Stimulated activated CD4-positive, alpha-beta T cell treated with anti-CD3 and anti-CD28 coated beads, Interleukin-2, amount 100 ng/mL, for 4 hours (primary cell): ENCODE data around the gene IL1RAPL1.

Experiments
- DNase-seq: peaks from one replicate; pipeline ENCODE4 v3.0.0-alpha.2; 2020; ENCODE audit warnings: low read depth

Gene IL1RAPL1

DNA sequence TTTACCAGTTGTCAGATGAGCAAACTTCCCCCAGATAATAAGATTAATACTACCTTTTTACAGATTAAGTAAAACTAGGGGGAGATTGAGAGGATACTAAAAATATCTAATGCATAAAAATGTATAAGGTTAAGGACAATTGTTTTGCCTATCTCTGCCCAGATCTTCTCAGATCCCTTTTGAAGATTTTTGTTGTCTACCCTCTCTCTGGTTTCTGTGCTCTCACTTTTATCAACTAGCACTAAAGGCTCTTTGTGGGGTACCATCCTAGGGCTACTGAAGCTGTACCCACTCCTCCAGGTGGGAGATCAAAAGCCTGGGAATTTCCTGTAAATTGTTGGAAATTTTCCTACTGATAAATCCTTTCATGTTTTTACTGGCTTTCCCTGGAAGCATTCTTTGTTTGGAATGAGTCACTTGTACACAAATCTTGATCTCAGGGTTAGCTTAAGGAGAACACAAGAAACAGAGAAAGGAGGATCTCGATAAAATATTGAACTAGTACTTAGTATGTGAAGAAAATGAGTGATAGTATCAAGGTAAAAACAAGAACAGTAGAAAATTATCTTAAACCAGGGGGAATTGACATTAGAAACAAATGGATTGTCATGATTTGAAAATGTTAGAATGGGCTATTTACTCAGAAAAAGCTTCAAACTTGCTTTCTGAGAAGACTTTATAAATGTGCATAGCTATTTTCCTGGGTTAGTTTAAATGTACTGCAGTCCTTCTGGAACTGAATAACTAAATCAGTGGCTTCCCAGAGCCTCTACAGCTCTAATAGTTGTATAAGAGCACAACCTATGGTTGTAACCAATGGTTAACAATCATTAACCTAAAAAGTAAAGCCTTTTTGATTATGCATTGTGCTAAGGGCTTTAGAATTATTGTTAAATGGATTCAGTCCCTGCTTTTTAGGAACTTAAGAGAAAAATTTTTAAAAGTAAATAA lies 948.2 kb downstream of the IL1RAPL1 start:
- DNase-seq, result no peak

DNA sequence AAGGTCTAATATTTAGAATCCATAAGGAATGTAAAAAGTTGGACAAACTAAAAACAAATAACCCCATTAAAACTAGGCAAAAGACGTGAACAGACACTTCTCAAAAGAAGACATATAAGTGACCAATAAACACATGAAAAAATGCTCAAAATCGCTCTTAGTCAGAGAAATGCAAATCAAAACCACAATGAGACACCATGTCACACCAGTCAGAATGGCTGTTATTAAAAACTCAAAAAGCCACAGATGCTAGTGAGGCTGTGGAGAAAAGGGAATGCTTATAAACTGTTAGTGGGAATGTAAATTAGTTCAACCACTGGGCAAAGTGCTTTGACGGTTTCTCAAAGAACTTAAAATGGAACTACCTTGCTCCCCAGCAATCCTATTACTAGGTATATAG lies 953.8 kb downstream of the IL1RAPL1 start:
- no peak for DNase-seq

DNA sequence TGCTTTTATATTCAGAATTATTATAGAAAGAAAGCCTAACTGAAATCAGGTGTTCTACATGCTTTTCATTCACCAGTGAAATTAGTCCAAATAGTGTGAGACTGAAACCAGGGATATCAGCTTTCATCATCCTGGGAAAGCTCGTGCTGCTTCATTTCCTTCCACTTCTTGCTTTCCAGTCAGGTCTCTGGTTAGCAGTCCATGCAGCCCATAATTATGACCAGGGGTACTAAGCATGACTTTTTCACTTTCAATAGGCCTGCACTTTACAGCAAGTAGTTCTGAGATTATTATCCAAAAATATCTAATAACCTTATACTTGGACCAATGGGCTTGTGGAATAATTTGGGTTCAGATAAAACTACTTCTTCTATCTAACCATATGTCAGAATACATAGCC lies 954.9 kb downstream of the IL1RAPL1 start:
- no peak for DNase-seq

DNA sequence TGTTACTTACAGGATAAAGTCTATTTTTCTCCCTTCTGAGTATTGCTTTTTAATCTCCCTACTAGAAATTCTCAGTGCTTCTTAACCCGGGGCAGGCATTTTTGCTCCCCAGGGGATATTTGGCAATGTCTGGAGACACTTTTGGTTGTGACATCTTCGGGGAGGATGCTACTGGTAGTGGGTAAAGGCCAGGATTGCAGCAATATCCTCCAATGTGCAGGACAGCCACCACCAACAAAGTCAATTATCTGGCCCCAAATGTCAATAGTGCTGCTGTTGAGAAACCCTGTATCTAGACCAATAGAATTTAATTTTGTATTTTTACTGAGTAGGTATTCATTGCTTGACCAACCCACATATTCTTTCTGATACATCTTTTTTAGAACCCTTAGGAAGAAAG lies 958.6 kb downstream of the IL1RAPL1 start:
- no peak for DNase-seq

DNA sequence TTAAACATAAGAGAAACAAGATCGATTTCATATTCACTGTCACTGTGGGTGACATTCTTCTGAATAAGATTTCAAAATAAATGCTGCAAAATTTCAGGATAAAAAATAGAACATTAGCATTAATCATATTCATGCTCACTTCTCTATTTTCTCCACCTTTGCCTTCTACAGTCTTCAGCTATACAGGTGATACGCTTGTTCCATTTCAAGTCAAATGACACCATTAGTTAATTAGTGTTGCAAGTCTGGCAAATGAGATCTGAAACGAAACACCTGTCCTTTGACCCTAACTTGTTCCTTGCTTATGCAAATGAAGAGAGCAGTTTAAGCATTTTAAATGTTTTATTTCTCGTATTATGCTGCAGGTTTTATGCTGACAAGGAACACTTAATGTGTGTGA lies 960.6 kb downstream of the IL1RAPL1 start:
- DNase-seq, result no peak

DNA sequence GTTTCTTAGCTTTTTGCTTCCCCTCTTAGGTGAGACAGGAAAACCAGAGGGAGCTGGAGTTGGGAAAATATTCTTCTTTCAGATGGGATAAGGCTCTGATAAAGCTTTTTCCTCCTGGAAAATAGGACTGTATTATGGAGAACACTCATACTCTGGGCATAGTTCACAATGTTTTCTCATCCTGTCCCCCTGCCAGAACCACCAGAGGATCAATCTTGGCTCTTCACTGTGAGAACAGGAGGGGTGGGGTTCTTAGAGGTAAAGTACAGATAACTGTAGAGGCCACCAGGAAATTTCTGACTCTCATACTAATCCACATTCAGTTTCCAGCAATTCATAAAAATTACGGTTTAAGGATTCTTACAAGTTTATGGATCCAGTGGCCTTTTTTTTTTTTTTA lies 966.3 kb downstream of the IL1RAPL1 start:
- DNase-seq, result no peak

DNA sequence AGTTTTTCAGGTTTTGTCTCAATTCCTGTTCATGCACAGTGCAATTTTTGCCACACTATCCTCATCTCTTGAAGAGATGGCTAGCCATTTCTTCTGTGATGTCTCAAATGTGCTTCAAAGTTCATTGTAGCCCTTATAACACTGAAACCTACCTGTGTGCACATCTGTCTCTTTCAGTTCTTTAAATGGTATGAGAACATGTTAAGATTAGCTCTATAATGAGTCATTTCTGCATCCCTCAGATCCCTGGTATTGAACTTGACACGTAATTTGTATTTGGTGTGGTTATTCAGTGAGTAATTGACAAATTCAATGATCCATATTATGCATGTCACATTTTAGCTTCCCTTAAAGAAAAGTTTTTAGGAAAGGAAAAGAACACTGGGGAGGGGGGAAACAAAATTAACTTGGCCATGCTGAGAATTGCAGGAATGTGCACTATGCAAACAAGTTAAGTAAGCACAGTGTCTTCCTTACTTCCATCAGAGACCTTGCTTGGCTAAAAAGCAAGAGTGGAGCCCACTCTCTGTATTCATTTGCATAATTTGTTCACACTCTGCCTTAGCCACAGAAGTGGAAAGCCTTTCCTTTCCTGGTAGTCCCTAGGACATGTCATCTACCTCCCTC lies 968.3 kb downstream of the IL1RAPL1 start:
- no peak for DNase-seq

DNA sequence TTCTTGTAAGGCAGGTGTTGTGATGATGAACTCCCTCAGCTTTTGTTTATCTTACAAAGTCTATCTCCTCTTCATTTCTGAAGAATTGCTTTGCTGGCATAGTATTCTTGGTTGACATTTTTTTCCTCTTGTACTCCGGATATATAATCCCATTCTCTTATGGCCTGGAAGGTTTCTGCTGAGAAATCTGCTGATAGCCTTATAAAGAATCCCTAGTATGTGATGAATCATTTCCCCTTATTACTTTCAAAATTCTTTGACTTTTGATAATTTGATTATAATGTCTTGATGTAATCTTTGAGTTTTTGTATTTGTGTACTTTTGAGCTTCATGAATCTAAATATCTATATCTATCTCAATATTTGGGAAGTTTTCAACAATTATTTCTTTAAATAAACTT lies 972.8 kb downstream of the IL1RAPL1 start:
- DNase-seq, result no peak

DNA sequence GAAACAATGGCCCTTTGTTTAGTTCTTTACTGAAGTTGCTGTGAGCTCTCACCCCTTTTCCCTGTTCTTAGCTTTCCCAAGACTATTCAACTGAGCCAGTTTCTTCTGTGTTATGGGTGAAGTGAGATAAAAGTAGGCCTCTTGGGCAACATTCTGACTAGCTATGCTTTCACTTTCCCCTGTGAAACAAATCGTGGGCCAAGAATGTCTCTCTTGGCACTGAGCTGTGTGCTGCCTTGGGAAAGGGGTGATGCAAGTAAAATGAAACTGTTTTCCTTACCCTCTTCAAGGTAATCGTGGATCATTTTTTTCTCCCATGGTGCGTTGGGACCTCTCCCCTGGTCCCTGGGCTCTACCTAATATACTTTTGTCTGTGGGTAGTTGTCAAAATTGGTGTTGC lies 974.2 kb downstream of the IL1RAPL1 start:
- DNase-seq, result no peak

DNA sequence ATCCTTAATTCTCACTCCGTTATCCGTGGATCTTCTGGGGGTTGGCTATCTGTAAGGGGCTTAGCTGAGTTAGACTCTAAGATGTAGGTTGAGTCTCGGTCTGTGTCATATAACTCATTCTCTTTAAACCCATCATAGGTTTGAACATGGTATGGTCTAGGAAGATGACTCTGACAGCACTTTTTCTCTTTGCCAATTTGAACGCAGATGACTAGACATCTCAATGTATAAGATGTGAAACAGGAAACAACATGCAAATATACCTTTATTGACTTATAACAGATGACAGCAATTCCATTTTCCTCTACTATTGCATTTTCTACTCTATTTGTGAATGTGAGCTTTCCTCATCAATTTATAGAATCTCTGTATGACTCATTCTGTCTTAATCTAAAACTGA lies 993.3 kb downstream of the IL1RAPL1 start:
- no peak for DNase-seq

DNA sequence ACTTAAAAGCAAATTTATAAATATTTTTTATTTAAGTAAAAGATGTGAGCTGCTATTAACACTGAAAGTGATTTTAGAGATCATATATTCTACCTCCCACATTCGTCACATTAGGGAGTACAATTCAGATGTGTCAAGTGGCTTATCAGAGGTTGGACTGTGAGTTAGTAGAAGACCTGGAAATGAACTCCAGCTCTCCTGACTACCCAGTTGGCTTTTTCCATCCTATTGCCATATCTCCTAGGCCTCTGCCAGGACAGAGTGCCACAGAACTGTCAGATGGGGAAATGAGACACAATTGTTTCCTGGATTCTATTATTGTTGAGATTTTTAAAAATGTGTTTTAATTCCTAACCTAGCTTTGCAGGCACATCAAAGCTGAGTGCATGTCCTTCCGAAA lies 994.0 kb downstream of the IL1RAPL1 start:
- DNase-seq, result no peak

DNA sequence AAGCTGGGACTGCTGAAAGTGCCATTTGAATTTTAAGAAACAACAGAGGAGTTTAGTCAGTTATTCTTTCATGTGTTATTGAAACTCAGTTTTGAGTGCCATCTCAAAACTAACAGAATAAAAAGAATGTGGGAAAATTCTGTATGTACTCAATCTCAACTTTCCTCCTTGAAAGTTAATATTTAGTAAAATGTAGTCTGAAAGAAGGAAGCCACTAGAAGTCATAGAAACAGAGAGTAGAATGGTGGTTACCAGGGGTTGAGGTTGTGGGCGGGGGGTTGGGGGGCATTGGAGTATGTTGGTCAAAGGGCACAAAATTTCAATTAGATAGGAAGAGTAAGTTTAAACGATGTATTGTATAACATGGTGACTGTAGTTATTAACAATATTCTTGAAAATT lies 999.9 kb downstream of the IL1RAPL1 start:
- no peak for DNase-seq

DNA sequence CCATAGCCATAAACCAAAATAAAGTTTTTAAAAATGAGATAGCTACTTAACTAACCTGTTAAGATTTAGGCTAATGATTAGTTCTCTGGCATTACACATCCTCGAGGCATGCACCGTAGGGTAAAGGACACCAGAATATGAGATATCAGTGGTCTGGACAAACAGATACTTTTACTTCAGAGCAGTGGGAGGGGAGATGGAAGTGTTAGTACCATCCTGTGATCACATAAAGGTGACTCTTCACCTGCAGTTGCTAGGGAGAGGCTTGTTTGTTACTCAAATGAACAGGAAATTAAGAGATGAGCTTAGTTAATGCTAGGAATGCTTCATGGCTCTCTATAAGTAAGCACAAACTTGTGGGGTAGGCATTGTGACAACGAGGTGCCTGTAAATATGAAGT lies 1003.7 kb downstream of the IL1RAPL1 start:
- no peak for DNase-seq

DNA sequence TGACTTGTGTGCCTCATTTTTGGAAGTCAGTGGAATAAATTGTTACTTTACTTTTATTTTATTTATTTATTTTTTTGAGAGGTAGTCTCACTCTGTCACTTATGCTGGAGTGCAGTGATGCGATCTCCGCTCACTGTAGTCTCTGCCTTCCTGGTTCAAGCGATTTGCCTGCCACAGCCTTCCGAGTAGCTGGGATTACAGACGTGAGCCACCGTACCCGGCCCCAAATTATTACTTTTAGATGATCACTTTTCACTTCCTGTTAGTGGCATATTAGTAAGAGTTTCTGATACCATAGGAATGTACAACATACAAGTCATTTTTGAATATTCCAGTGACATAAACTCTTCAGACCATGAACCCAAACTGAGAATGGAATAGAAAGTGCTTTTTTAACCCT lies 1017.1 kb downstream of the IL1RAPL1 start:
- no peak for DNase-seq

DNA sequence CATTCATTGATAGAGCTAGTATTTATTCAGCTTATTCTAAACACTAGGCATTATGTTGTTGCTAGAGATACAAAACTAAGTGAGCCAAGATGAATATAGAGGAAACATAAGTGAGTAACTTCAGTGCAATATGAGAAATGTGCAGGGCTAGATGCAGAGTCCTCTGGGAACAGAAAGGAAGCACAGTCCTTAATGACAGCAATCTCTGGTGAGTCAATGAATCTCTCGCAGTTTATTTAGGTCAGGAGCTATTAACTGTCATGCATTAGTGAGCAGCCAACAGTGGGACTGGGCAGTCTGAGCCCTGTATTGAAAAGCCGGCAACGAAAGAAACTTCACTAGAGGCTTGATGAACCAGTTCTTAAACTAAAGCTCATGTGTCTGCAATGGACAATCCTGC lies 1030.0 kb downstream of the IL1RAPL1 start:
- no peak for DNase-seq

DNA sequence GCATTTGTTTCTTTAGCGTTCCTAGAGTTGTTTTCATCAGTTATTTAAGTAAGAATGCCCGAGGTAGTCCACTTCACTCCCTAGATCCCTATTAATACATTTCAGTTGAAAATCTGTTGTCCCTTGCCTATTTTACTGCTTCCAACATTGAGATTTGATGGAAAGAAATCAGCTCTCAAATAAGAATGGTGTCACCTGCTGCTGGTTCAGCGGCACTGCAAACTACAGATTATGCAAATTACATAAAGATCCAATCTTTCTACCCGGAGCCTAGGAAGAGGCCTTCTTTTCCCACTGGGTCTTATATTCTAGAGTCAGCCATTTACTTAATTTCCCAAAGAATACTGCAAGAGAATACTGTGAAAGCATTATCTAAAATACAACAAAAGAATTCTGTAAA lies 1030.5 kb downstream of the IL1RAPL1 start:
- no peak for DNase-seq

DNA sequence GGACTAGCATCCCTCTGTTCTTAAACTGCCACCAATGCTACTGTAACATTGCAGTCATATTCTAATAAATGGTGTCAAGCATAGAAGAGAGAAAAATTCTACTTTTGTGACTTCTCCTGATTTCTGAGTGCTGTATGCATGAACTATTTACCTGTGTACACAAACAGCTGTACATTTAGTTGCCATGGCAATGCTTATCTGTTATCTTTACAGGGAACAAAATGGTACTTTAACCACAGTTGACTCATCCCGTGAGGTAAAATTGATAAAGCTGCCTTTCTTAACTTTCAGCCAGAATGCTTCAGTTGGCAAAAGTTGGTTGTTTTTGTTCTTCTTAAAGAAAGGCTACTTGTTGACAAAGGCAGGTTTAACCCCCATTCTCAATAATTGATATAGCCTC lies 1040.6 kb downstream of the IL1RAPL1 start:
- no peak for DNase-seq

DNA sequence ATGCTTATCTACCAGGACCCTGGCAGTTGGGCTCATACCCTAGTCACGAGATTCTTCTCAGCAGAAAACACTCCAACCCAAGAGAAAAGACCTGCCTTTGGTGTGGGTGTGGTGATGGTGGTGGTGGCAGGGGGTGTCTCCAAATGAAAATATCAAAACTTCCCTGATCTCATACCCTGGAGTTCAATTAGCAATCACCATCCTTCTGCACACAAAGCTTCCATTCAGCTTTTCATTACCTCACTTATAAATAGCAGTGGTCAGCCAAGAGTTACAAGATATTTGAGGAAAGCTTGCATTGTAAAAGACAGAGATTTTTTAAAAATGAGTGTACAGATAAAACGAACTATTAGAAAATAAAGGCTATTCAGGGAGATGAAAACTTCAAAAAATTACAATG lies 1047.3 kb downstream of the IL1RAPL1 start:
- no peak for DNase-seq

DNA sequence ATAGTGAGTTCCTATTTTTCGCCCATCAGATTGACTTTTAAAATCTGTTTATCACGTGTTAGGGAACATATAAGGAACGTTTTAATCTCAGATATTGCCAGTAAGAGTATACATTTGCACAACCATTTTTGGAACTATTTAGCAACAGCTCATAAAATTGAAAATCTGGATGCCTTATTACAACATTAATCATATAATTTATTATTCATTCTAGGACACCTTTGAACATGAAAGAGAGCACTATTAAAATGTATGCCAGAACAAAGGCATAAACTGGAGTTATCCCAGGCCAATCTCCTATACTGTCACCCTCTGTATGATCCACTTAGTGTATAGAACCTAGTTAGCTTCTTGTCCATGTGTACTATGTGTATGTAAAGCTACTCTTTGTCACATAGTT lies 1049.1 kb downstream of the IL1RAPL1 start:
- DNase-seq, result no peak

DNA sequence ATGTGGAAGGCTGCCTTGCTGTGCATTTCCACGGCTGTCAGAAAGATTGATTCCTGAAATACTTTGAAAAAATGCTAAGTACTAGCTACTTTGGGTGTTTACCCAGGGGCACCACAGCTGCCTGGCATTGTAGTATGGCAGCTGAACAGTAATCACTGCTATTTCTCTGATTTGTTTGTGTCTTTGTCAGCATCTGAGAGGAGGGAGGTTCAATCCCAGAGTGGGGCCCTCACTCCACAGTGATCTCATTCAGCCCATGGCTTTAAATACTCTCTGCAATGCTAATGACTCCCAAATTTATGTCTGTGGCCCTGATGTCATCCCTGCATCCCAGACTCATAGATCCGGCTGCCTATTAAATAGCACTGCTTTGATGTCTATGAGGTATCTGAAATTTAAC lies 1052.9 kb downstream of the IL1RAPL1 start:
- no peak for DNase-seq

DNA sequence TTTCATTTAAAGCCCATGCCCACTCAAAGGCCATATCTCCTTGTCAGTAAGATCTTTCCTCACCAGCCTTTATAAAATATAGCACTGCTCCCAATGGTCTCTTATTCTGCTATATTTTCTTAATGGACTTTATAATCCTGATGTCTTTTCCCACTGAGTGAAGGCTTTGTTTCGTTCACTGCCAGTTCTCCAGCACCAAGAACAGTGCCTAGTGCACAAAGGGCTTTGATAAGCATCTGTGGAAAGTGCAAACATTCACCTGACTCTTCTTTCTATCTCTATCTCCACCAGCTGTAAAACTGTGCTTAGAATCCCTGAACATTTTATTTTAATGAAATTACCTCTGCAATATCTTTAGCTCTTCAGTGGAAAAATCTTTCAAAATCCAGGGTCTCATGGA lies 1054.2 kb downstream of the IL1RAPL1 start:
- DNase-seq, result no peak

DNA sequence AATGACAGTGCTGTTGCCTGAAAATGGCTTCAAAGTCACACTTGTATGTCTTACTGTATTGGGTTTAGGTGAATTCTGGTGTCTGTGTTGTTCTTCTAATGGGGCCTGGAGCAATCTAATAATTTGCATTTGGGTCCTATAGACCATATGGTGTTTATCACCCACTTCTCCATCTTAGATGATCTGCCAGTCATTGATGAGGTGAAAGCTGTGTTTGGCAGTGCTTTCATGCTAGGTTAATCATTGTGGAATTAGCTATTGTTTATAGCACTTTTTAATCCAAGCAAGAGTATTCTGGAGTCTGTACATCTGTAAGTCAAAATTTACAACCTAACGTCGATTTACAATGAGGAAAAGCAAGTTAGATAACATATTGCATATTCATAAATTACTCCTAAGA lies 1055.9 kb downstream of the IL1RAPL1 start:
- no peak for DNase-seq

DNA sequence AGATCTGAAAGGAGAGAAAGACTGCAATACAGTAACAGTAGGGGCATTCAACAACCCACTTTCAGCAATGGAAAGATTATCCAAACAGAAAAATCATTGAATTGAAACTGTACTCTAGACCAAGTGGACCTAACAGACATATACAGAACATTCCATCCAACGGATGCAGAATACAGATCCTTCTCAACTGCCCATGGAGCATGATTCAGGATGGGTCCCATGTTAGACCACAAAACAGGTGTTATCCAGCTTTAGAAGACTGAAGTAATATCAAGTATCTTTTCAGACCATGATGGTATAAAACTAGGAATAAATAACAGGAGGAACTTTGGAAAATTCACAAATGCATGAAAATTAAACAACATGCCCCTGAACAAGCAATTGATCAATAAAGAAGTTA lies 1060.9 kb downstream of the IL1RAPL1 start:
- no peak for DNase-seq

DNA sequence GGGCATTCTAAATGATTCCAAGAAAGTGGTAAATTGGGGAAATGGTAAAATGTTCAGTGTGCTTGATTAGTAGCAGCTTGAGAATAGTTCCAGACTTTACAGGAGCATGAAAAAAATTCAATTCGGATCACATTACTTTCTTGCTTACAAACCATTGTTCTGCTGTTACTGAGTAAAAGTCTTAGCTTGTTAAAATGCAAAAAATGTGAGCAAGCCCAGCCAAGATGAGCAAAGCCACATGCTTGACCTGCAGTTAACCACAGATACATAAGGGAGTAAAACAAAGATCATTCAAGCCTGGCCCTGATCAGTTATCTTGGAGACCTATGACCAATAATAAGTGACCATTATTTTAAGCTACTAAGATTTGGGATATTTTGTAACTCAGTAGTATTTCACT lies 1065.2 kb downstream of the IL1RAPL1 start:
- no peak for DNase-seq
